ENCODE results near the gene OR10H3. TPM values are rescaled to one million over a fixed set of nuclear protein-coding genes. Genes with fewer than 3 reads are reported as not detected.

The OR10H3 gene
- total and polyA plus RNA-seq, 2 experiments from 2014 or later: not detected

DNA sequence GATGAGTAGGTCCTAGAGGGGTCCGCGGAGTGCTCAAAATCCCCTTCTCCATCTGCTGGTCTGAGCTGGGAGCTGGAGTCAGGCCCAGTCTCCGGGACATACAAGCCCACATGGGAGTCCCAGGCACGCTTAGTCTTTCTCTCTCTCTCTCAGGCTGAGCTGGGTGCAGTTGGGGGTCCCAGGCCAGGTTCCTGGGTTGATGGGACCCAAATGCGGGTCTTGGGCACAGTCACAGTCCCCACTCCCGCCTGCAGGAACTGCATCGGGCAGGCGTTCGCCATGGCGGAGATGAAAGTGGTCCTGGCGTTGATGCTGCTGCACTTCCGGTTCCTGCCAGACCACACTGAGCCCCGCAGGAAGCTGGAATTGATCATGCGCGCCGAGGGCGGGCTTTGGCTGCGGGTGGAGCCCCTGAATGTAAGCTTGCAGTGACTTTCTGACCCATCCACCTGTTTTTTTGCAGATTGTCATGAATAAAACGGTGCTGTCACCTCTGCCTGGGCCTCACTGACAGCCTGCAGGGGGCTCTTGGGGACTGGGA, 41.1 kb upstream of the OR10H3 start:
- Mint-ChIP-seq H3K27me3 (ENCODE audit: insufficient read depth, low read depth, poor library complexity) (no peaks in the 10 kb centered on the region), H3K9me3 (peaks cover 96% of the 10 kb centered on the region), H3K36me3 (ENCODE audit: low read depth) (peaks cover 17% of the 10 kb centered on the region), H3K4me1 (no peaks in the 10 kb centered on the region), H3K27ac (no peak overlapping the region), H3K4me3 (no peak overlapping the region)
- Histone ChIP-seq H3K27me3 (ENCODE audit: insufficient read depth) (no peaks in the 10 kb centered on the region), H3K9me2 (ENCODE audit: insufficient read depth) (no peaks in the 10 kb centered on the region), H3K4me1 (ENCODE audit: insufficient read depth) (no peaks in the 10 kb centered on the region), H3K27ac (ENCODE audit: low read depth) (no peak overlapping the region), H2AFZ (no peak overlapping the region), H3K79me2 (replicated peaks; ENCODE audit: insufficient read depth) (no peaks in the 10 kb centered on the region), H3K36me3 (ENCODE audit: insufficient read depth) (peaks cover 5% of the 10 kb centered on the region; the same call in 1 of the 2 replicates), H4K20me1 (replicated peaks; ENCODE audit: insufficient read depth) (no peaks in the 10 kb centered on the region), H3F3A (replicated peaks; ENCODE audit: low read depth) (no peaks in the 10 kb centered on the region), H3K4me3 (no peak overlapping the region), H3K4me2 (no peak overlapping the region)
- TF ChIP-seq NANOG (IDR thresholded peaks at IDR 0.05; ENCODE audit: borderline replicate concordance): no peak
- TF ChIP-seq, protein P1, sequence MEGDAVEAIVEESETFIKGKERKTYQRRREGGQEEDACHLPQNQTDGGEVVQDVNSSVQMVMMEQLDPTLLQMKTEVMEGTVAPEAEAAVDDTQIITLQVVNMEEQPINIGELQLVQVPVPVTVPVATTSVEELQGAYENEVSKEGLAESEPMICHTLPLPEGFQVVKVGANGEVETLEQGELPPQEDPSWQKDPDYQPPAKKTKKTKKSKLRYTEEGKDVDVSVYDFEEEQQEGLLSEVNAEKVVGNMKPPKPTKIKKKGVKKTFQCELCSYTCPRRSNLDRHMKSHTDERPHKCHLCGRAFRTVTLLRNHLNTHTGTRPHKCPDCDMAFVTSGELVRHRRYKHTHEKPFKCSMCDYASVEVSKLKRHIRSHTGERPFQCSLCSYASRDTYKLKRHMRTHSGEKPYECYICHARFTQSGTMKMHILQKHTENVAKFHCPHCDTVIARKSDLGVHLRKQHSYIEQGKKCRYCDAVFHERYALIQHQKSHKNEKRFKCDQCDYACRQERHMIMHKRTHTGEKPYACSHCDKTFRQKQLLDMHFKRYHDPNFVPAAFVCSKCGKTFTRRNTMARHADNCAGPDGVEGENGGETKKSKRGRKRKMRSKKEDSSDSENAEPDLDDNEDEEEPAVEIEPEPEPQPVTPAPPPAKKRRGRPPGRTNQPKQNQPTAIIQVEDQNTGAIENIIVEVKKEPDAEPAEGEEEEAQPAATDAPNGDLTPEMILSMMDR (conservative IDR thresholded peaks at IDR 0.05; ENCODE audit: low read depth in 2 of 2): no peak
- no peak for TF ChIP-seq STAT1 (IDR thresholded peaks at IDR 0.05; ENCODE audit: unreplicated experiment)
- no peak for TF ChIP-seq EZH2 (IDR thresholded peaks at IDR 0.05; ENCODE audit: low read depth, unreplicated experiment)
- no peak for TF ChIP-seq CREB1 (CRISPR knock-in tag; IDR thresholded peaks at IDR 0.05; ENCODE audit: low read depth)
- TF ChIP-seq POLR2AphosphoS5 (IDR thresholded peaks at IDR 0.05; ENCODE audit: low read depth): no peak
- TF ChIP-seq, protein P2, sequence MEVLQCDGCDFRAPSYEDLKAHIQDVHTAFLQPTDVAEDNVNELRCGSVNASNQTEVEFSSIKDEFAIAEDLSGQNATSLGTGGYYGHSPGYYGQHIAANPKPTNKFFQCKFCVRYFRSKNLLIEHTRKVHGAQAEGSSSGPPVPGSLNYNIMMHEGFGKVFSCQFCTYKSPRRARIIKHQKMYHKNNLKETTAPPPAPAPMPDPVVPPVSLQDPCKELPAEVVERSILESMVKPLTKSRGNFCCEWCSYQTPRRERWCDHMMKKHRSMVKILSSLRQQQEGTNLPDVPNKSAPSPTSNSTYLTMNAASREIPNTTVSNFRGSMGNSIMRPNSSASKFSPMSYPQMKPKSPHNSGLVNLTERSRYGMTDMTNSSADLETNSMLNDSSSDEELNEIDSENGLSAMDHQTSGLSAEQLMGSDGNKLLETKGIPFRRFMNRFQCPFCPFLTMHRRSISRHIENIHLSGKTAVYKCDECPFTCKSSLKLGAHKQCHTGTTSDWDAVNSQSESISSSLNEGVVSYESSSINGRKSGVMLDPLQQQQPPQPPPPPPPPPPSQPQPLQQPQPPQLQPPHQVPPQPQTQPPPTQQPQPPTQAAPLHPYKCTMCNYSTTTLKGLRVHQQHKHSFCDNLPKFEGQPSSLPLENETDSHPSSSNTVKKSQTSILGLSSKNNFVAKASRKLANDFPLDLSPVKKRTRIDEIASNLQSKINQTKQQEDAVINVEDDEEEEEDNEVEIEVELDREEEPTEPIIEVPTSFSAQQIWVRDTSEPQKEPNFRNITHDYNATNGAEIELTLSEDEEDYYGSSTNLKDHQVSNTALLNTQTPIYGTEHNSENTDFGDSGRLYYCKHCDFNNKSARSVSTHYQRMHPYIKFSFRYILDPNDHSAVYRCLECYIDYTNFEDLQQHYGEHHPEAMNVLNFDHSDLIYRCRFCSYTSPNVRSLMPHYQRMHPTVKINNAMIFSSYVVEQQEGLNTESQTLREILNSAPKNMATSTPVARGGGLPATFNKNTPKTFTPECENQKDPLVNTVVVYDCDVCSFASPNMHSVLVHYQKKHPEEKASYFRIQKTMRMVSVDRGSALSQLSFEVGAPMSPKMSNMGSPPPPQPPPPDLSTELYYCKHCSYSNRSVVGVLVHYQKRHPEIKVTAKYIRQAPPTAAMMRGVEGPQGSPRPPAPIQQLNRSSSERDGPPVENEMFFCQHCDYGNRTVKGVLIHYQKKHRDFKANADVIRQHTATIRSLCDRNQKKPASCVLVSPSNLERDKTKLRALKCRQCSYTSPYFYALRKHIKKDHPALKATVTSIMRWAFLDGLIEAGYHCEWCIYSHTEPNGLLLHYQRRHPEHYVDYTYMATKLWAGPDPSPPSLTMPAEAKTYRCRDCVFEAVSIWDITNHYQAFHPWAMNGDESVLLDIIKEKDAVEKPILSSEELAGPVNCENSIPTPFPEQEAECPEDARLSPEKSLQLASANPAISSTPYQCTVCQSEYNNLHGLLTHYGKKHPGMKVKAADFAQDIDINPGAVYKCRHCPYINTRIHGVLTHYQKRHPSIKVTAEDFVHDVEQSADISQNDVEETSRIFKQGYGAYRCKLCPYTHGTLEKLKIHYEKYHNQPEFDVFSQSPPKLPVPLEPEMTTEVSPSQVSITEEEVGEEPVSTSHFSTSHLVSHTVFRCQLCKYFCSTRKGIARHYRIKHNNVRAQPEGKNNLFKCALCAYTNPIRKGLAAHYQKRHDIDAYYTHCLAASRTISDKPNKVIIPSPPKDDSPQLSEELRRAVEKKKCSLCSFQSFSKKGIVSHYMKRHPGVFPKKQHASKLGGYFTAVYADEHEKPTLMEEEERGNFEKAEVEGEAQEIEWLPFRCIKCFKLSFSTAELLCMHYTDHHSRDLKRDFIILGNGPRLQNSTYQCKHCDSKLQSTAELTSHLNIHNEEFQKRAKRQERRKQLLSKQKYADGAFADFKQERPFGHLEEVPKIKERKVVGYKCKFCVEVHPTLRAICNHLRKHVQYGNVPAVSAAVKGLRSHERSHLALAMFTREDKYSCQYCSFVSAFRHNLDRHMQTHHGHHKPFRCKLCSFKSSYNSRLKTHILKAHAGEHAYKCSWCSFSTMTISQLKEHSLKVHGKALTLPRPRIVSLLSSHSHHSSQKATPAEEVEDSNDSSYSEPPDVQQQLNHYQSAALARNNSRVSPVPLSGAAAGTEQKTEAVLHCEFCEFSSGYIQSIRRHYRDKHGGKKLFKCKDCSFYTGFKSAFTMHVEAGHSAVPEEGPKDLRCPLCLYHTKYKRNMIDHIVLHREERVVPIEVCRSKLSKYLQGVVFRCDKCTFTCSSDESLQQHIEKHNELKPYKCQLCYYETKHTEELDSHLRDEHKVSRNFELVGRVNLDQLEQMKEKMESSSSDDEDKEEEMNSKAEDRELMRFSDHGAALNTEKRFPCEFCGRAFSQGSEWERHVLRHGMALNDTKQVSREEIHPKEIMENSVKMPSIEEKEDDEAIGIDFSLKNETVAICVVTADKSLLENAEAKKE (CRISPR knock-in tag; IDR thresholded peaks at IDR 0.05): no peak
- TF ChIP-seq EZH2phosphoT487 (IDR thresholded peaks at IDR 0.05; ENCODE audit: unreplicated experiment): no peak
- TF ChIP-seq, protein P3, sequence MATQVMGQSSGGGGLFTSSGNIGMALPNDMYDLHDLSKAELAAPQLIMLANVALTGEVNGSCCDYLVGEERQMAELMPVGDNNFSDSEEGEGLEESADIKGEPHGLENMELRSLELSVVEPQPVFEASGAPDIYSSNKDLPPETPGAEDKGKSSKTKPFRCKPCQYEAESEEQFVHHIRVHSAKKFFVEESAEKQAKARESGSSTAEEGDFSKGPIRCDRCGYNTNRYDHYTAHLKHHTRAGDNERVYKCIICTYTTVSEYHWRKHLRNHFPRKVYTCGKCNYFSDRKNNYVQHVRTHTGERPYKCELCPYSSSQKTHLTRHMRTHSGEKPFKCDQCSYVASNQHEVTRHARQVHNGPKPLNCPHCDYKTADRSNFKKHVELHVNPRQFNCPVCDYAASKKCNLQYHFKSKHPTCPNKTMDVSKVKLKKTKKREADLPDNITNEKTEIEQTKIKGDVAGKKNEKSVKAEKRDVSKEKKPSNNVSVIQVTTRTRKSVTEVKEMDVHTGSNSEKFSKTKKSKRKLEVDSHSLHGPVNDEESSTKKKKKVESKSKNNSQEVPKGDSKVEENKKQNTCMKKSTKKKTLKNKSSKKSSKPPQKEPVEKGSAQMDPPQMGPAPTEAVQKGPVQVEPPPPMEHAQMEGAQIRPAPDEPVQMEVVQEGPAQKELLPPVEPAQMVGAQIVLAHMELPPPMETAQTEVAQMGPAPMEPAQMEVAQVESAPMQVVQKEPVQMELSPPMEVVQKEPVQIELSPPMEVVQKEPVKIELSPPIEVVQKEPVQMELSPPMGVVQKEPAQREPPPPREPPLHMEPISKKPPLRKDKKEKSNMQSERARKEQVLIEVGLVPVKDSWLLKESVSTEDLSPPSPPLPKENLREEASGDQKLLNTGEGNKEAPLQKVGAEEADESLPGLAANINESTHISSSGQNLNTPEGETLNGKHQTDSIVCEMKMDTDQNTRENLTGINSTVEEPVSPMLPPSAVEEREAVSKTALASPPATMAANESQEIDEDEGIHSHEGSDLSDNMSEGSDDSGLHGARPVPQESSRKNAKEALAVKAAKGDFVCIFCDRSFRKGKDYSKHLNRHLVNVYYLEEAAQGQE (IDR thresholded peaks at IDR 0.05; ENCODE audit: unreplicated experiment): no peak
- no peak for TF ChIP-seq ZNF114 (CRISPR knock-in tag; IDR thresholded peaks at IDR 0.05)
- TF ChIP-seq, protein P4, sequence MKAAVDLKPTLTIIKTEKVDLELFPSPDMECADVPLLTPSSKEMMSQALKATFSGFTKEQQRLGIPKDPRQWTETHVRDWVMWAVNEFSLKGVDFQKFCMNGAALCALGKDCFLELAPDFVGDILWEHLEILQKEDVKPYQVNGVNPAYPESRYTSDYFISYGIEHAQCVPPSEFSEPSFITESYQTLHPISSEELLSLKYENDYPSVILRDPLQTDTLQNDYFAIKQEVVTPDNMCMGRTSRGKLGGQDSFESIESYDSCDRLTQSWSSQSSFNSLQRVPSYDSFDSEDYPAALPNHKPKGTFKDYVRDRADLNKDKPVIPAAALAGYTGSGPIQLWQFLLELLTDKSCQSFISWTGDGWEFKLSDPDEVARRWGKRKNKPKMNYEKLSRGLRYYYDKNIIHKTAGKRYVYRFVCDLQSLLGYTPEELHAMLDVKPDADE (IDR thresholded peaks at IDR 0.05): no peak
- no peak for TF ChIP-seq ZNF331 (CRISPR knock-in tag; IDR thresholded peaks at IDR 0.05; ENCODE audit: low read depth)
- no peak for TF ChIP-seq JUNB (IDR thresholded peaks at IDR 0.05; ENCODE audit: unreplicated experiment)
- DNase-seq (ENCODE audit: low spot score): no peak
- ATAC-seq: no peak

Data from GM23338 (cell line).